Measurements from ENCODE around the gene IL20RB. TPM values are rescaled to one million over a fixed set of nuclear protein-coding genes. Genes with fewer than 3 reads are reported as not detected.

The IL20RB gene
- total and polyA plus RNA-seq, 10 donors, result 0.33 to 3.1 (median 0.85) TPM

GRCh38 chr3:137020888-137021287 is 63.1 kb downstream of the IL20RB start:
- Histone ChIP-seq H3K27ac (no peak overlapping the region), H3K4me1 (no peaks in the 10 kb centered on the region), H3K27me3 (replicated peaks in 1 of 7) (no peaks in the 10 kb centered on the region), H3K9me3 (no peaks in the 10 kb centered on the region), H3K36me3 (no peaks in the 10 kb centered on the region), H3K4me3 (no peak overlapping the region)
- 77 to 88% (median 84%) methylated on average over 2 of the region's 2 CpGs for WGBS, 5 donors
- no peak for TF ChIP-seq POLR2AphosphoS5 (IDR thresholded peaks at IDR 0.05)
- no peak for TF ChIP-seq CTCF (IDR thresholded peaks at IDR 0.05 in 8 of 11, conservative IDR thresholded peaks at IDR 0.05 in 3 of 11)
- TF ChIP-seq POLR2A (IDR thresholded peaks at IDR 0.05), result no peak
- intact Hi-C loops (cut with DNase I; ENCODE audit: low total_unique reads), result no loop called here
- no peak for DNase-seq

- Histone ChIP-seq H3K9me3 (no peaks in the 10 kb centered on the region), H3K27me3 (replicated peaks in 1 of 7) (no peaks in the 10 kb centered on the region), H3K4me3 (no peak overlapping the region), H3K27ac (no peak overlapping the region), H3K36me3 (no peaks in the 10 kb centered on the region), H3K4me1 (no peaks in the 10 kb centered on the region)
- no peak for TF ChIP-seq CTCF (IDR thresholded peaks at IDR 0.05 in 8 of 11, conservative IDR thresholded peaks at IDR 0.05 in 3 of 11)
- 86 to 89% (median 89%) methylated on average over 5 of the region's 5 CpGs for WGBS, 5 donors
- intact Hi-C loops (cut with DNase I; ENCODE audit: low total_unique reads), result no loop called here
- no peak for DNase-seq
These were observed 66.6 kb downstream of the IL20RB start for GRCh38 chr3:137024348-137024747.

GRCh38 chr3:137026701-137027100 is 68.9 kb downstream of the IL20RB start:
- Histone ChIP-seq H3K27me3 (replicated peaks in 1 of 7) (peaks cover 0 to 12% (median 0%) of the 10 kb centered on the region in 7 donors), H3K4me1 (no peaks in the 10 kb centered on the region), H3K9me3 (no peaks in the 10 kb centered on the region), H3K27ac (no peak overlapping the region), H3K4me3 (no peak overlapping the region), H3K36me3 (no peaks in the 10 kb centered on the region)
- no peak for TF ChIP-seq POLR2AphosphoS5 (IDR thresholded peaks at IDR 0.05)
- TF ChIP-seq POLR2A (IDR thresholded peaks at IDR 0.05), result no peak
- no peak for TF ChIP-seq CTCF (IDR thresholded peaks at IDR 0.05 in 8 of 11, conservative IDR thresholded peaks at IDR 0.05 in 3 of 11)
- intact Hi-C loops (cut with DNase I; ENCODE audit: low total_unique reads), result no loop called here
- no peak for DNase-seq
- WGBS, 5 donors, result 72 to 94% (median 83%) methylated on average over 3 of the region's 3 CpGs

GRCh38 chr3:137032465-137033120 is 74.8 kb downstream of the IL20RB start:
- Histone ChIP-seq H3K27me3 (replicated peaks in 1 of 7) (peaks cover 0 to 35% (median 0%) of the 10 kb centered on the region in 7 donors), H3K9me3 (no peaks in the 10 kb centered on the region), H3K36me3 (no peaks in the 10 kb centered on the region), H3K27ac (no peak overlapping the region), H3K4me1 (peaks cover 0 to 13% (median 9%) of the 10 kb centered on the region in 6 donors), H3K4me3 (peak overlapping the region in 4 of 8 donors; percentile 10 to 63 (median 22))
- TF ChIP-seq POLR2A (IDR thresholded peaks at IDR 0.05), result no peak
- TF ChIP-seq POLR2AphosphoS5 (IDR thresholded peaks at IDR 0.05), result no peak
- TF ChIP-seq CTCF (IDR thresholded peaks at IDR 0.05 in 8 of 11, conservative IDR thresholded peaks at IDR 0.05 in 3 of 11), result peak; percentile 83 to 98 (median 91)
- DNase-seq, result peak; percentile 89
- intact Hi-C loops (cut with DNase I; ENCODE audit: low total_unique reads), result no loop called here
- 6 to 13% (median 8%) methylated on average over 31 of the region's 31 CpGs for WGBS, 5 donors

All from spleen (tissue), 11 donors.